T follicular helper cell (primary cell): ENCODE measurements around the gene NECTIN1.

Experiments
- DNase-seq: peaks from one replicate; pipeline ENCODE4 v3.0.0-alpha.2; 2020; ENCODE audit warnings: low read depth

Gene NECTIN1

GRCh38 chr11:119712459-119713358 is 16.3 kb downstream of the NECTIN1 start:
- no peak for DNase-seq

- no peak for DNase-seq
These were observed 17.0 kb downstream of the NECTIN1 start for GRCh38 chr11:119712006-119712405.

DNA sequence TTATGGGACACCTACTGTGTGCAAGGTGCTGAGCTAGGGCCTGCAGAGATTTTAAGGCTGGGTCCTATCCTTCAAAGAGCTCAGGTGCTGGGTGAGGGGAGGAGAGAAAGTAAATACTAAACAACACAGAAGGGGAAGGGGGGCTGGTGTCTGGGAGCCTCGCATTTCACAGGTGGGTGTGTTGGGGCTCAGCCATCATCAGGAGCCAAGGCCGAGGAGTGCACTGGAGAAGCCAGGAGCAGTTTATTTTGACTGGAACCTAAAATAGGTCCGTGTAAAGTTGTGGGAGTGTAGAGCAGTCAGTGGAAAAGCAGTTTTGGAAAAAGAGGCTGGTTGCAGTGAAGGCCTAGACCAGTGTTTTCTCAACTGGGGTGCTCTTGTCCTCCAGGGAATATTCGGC is 17.5 kb downstream of the NECTIN1 start:
- DNase-seq, result no peak

- DNase-seq, result no peak
These were observed 18.6 kb downstream of the NECTIN1 start for GRCh38 chr11:119710417-119710816.

GRCh38 chr11:119709638-119710346 is 19.2 kb downstream of the NECTIN1 start:
- no peak for DNase-seq

DNA sequence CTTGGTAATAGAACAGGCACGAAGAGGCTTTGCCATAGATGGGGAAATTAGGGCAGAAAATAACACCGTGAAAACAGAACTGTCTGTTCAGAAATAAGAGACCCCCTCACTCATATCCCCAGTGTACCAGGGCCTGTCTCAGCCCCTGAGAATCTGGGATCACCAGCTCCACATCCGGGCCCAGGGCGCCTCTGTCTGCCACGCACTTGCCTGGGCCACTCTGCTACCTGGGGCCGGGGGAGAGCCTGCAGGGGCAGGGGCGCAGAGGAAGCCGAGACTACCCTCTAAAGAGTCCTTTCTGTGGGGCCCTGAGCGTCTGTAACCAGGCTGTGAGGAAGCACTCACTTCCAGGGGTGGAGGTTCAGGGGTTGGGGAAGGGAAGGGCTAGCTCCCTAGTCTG is 19.8 kb downstream of the NECTIN1 start:
- DNase-seq, result no peak

DNA sequence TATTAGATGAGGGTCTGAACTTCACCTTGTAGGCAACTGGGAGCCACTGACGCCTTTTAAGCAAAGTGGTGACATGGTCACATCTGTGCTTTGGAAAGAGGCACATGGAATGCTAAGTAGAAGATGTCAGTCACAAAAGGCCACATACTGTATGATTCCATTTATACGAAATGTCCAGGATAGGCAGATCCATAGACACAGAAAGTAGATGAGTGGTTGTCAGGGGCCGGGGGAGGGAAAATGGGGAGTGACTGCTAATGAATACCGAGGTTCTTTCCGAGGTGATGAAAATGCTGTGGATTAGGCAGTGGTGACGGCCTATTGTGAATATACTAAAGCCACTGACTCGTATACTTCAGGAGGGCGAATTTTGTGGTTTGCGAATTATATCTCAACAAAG is 20.6 kb downstream of the NECTIN1 start:
- no peak for DNase-seq

DNA sequence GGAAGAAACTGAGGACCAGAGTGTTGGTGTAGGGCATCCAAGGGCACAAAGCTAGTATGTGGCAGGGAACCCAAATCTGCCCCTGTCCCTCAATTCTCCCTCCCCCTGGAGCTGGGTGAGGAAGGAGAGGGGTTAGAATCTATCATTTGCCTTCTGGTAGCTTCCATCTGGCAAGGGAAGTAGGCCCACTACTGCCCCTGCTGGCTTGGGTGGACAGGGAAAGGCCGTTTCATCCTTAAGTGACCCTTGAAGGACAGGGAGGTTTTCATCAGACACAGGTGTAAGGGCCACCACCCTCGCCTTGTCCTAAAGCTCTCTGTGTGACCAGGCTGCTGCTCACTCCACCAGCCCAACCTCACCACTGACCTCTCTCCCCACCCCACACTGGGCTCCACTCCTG is 22.1 kb downstream of the NECTIN1 start:
- DNase-seq, result no peak

GRCh38 chr11:119706029-119706428 is 23.0 kb downstream of the NECTIN1 start:
- no peak for DNase-seq

DNA sequence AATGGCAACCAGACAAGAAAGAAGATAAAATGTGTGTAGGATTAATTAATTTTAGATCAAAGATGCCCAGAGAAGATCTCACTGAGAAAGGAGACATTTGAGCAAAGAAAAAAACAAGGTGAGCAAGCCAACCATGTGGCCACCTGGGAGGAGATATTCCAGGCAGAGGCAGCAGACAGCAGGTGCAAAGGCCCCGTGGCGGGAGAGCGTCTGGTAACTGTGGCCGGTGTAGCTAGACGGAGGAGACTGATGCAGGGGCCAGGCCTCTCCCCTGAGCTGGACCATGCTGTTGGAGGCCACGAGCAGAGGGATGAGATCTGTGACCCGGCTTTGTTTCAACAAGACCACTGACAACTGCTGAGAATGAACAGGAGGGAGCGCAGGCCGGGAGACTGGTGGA is 23.6 kb downstream of the NECTIN1 start:
- DNase-seq, result no peak

DNA sequence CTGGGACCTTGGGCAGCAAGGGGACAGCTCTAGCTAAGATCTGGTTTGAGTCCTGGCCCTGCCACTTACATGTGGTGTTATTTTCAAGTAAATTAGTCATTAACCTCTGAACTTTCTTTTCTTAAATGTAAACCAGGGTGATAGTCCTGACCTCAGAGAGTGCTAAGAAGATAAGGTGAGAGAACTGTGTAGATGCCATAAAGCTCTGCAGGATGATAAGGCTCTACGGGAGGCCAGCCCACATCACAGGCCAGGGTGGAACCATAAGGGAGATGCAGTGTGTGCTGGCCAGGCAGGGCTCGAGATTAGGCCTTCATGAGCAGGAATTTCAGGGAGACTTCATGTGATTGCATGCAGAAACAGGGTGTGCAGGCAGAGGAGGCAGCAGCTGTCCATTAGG is 24.2 kb downstream of the NECTIN1 start:
- DNase-seq, result no peak

DNA sequence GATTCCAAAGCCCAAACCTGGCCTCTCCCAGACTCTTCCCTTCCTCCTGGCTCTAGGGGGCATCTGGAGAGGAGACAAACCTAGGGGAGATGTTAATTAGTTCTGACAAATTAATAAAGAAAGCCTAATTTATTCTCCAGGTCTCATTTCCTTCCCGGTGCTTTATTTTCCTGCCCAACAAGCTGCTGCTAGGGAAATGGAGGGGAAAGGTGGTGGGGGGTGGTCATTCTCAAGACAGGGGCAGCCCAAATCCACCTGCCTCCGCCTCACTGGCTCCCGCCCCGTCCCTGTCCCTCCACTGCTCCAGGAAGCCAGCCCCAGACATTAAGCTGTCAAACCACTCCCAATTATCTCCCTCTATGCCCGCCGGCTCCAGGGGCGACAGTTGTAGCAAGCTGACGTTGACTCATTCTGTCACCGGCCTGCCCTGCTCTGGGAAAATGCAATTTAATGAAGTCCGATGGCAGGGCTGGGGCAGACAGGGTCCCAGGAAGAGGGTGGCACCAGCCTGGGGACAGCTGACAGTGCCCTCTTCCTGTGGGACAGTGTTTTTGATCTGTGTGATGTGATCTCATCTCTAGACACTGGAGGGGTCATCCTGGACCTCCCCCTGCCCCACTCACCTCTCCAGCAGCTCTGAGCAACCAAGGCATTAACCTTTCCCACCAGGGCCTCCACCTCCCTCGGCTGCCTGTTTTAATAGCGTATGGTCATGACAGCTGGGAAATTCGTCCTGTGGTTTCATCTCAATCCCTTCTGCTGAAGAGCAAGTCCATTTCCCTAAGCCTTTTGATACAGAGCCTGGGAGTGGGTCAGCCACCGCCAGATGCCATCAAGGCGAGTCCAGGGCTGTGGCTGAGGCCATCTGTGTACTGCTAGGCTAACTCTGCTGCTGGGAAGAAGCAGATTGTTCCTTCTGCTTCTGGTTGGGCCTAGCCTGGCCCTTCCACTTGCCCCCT is 27.1 kb downstream of the NECTIN1 start:
- DNase-seq, result no peak

- DNase-seq, result no peak
These were observed 28.3 kb downstream of the NECTIN1 start for GRCh38 chr11:119700536-119701346.

GRCh38 chr11:119700030-119700429 is 29.0 kb downstream of the NECTIN1 start:
- DNase-seq, result no peak

GRCh38 chr11:119699227-119699626 is 29.8 kb downstream of the NECTIN1 start:
- DNase-seq, result no peak

- DNase-seq, result no peak
These were observed 31.1 kb downstream of the NECTIN1 start for GRCh38 chr11:119697882-119698281.

GRCh38 chr11:119697445-119697844 is 31.6 kb downstream of the NECTIN1 start:
- no peak for DNase-seq

DNA sequence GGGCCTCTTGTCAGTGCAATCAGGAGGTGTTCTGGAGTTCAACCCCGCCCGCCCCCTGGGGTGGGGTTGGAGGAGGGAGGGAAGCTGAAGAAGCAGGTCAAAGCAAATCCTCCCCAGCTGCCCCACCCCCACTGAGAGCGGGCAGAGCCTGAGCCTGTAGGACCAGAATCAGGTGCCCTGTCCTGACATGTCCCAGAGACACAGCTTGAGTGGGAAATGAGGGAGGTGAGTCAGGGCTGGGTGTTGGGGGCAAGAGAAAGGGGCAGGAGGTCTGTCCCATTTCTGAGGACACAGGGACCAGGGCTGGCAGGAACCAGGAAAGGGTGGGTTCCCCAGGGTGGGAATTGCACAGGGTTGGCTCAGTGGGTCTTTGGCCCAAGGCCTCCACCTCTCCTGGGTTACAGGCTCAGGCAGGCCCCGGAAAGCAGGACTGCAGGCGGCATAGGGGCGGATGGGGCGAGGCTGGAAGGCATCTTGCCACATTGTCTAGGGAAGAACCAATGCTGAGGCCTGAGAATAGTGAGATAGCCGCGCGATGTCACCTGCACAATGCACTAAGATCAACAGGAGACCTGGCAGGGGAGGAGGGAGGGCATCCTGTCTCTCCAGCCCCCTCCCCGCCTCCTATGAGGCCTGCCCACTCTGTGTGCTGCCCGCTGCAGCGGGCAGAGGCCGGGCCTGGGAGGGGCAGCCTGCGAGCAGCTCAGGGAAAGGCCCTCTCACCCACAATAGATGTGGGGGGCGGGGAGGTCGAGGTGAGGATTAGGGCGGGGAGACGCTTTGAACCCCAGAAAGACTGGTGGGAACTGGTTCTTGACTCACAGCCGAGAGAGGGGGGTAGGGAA is 32.4 kb downstream of the NECTIN1 start:
- no peak for DNase-seq

DNA sequence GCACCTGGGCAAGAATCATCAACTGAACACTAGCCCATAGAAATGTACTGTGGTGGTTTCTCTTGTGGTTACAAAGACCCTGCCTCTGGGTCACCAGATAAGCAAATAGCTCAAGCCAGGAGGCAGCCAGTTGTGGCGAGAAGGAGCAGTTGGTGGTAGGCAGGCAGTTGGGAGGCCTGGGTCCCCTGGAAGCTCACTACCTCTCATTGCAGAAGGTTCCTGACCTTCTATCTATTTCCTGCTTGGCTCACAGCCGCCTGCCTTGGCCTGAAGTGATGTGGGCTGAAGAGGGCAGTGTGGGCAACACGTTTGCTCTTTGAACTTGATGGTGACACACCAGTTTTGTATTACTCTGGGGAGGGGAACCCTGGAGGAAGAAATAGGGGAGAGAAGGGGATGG is 34.7 kb downstream of the NECTIN1 start:
- DNase-seq, result no peak

DNA sequence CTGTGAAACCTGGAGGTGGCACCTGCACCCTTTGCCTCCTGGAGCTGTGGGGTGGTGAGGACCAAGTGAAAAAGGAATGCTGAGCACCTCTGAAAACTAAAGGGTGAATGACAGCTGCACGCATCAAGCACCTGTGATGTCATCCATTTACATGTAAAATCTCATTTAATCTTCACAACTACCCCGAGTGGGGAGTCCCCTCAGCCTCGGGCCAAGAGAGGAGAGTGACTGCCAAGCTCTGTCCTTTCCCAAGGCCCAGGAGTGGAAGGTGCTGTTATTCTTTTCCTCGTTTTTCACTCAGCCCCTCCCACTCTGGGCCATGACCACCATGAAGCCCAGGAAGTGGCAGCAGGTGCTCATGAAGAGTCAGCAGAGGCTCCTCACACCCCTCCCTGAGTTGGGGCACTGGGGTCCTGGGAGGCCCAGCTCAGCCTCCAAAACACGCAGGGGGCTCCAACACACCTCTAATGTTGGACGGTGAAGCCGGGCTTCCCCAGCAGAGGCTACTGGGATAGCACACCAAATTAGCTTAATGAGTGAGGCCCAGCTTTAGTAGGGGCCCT is 35.7 kb downstream of the NECTIN1 start:
- DNase-seq, result no peak
